Gastrocnemius medialis (tissue), 4 donors: ENCODE measurements around the gene KATNB1.

Experiments used
- CTCF ChIP-seq, 5 experiments: fragments of 450-650 bp in 3 of 5; fragments of 200-600 bp in 2 of 5; sonication (generic) in 2 of 5; IDR thresholded peaks in 4 of 5; conservative IDR thresholded peaks in 1 of 5; 1 replicate in 4 of 5; 2 replicates in 1 of 5; pipeline ENCODE4 v1.5.1; 2016 to 2019; ENCODE audit warnings: antibody characterized with exemption in 5 of 5, mild to moderate bottlenecking in 3 of 5, moderate library complexity in 3 of 5
- POLR2A ChIP-seq, 2 donors: fragments of 450-650 bp; IDR thresholded peaks; one replicate each; pipeline ENCODE4 v1.6.1; 2017; ENCODE audit warnings: antibody characterized with exemption in 2 of 2, mild to moderate bottlenecking in 2 of 2, moderate library complexity in 2 of 2

- no peak for TF ChIP-seq CTCF (IDR thresholded peaks at IDR 0.05 in 4 of 5, conservative IDR thresholded peaks at IDR 0.05 in 1 of 5)
- TF ChIP-seq POLR2A (IDR thresholded peaks at IDR 0.05), result no peak
Measured at GRCh38 chr16:57791893-57792461, 56.4 kb downstream of the KATNB1 start.
